ENCODE measurements around the gene ADAM11. TPM values are rescaled to one million over a fixed set of nuclear protein-coding genes. Genes with fewer than 3 reads are reported as not detected.

Gene ADAM11
- total and polyA plus RNA-seq, 2 of the 13 experiments (the other 11 are each of a cell fraction or from before 2014, with no cell fraction given): 0.38 to 0.91 TPM

- TF ChIP-seq GATA4 (IDR thresholded peaks at IDR 0.05; ENCODE audit: borderline replicate concordance, low read depth) (no peak), MAX (IDR thresholded peaks at IDR 0.05) (no peak), PCBP1 (IDR thresholded peaks at IDR 0.05; ENCODE audit: borderline replicate concordance, low read depth, low read length) (0 out of 2 replicates have a peak, but pooled peaks have one; percentile 75), ZNF607 (CRISPR knock-in tag; IDR thresholded peaks at IDR 0.05; ENCODE audit: borderline replicate concordance) (no peak), ZFP91 (CRISPR knock-in tag; IDR thresholded peaks at IDR 0.05; ENCODE audit: borderline replicate concordance) (peak; percentile 40; the same call in 1 of the 2 replicates), GABPB1 (CRISPR knock-in tag; IDR thresholded peaks at IDR 0.05) (peak; percentile 30; the same call in 1 of the 2 replicates), GTF2F1 (IDR thresholded peaks at IDR 0.05; ENCODE audit: low read length) (no peak), NFKB2 (CRISPR knock-in tag; IDR thresholded peaks at IDR 0.05; ENCODE audit: borderline replicate concordance) (peak; percentile 75; the same call in 1 of the 2 replicates), ZNF839 (CRISPR knock-in tag; IDR thresholded peaks at IDR 0.05; ENCODE audit: borderline replicate concordance) (no peak), HHEX (CRISPR knock-in tag; IDR thresholded peaks at IDR 0.05) (no peak), DMAP1 (CRISPR knock-in tag; IDR thresholded peaks at IDR 0.05) (no peak), SMYD3 (CRISPR knock-in tag; IDR thresholded peaks at IDR 0.05) (no peak), ZFP90 (CRISPR knock-in tag; IDR thresholded peaks at IDR 0.05; ENCODE audit: borderline replicate concordance) (peak; percentile 48; the same call in 1 of the 2 replicates), ZNF280D (CRISPR knock-in tag; IDR thresholded peaks at IDR 0.05) (no peak), MAF1 (CRISPR knock-in tag; IDR thresholded peaks at IDR 0.05; ENCODE audit: borderline replicate concordance) (0 out of 2 replicates have a peak, but pooled peaks have one; percentile 49), YEATS4 (CRISPR knock-in tag; IDR thresholded peaks at IDR 0.05; ENCODE audit: borderline replicate concordance) (0 out of 2 replicates have a peak, but pooled peaks have one; percentile 26), FOXJ3 (CRISPR knock-in tag; IDR thresholded peaks at IDR 0.05; ENCODE audit: borderline replicate concordance) (0 out of 2 replicates have a peak, but pooled peaks have one; percentile 18), SIX4 (CRISPR knock-in tag; IDR thresholded peaks at IDR 0.05) (no peak), ZNF740 (CRISPR knock-in tag; IDR thresholded peaks at IDR 0.05) (peak; percentile 71; the same call in 1 of the 2 replicates), MEIS2 (CRISPR knock-in tag; IDR thresholded peaks at IDR 0.05) (0 out of 2 replicates have a peak, but pooled peaks have one; percentile 52), PAF1 (CRISPR knock-in tag; IDR thresholded peaks at IDR 0.05) (no peak), PRDM4 (CRISPR knock-in tag; IDR thresholded peaks at IDR 0.05; ENCODE audit: borderline replicate concordance) (no peak)
These were observed 513 bp downstream of the ADAM11 start (continued) for GRCh38 chr17:44759086-44759915.
